PFSK-1 (cell line): ENCODE measurements around the gene DNAJC18.

Experiments used
- REST ChIP-seq, 2 experiments: IDR thresholded peaks; 2 replicates each; pipeline versions ENCODE4 v1.6.1 to v1.8.0; 2011 to 2012; ENCODE audit warnings: low read depth in 2 of 2, low read length in 2 of 2, control low read depth in 1 of 2, inconsistent platforms in 1 of 2, mild to moderate bottlenecking in 1 of 2, moderate library complexity in 1 of 2; ENCODE audit not compliant: insufficient read depth in 1 of 2
- SIN3A ChIP-seq: IDR thresholded peaks from 2 replicates; pipeline ENCODE4 v1.6.1; 2012; ENCODE audit warnings: mild to moderate bottlenecking, low read length, moderate library complexity, borderline replicate concordance; ENCODE audit not compliant: insufficient read depth

DNA sequence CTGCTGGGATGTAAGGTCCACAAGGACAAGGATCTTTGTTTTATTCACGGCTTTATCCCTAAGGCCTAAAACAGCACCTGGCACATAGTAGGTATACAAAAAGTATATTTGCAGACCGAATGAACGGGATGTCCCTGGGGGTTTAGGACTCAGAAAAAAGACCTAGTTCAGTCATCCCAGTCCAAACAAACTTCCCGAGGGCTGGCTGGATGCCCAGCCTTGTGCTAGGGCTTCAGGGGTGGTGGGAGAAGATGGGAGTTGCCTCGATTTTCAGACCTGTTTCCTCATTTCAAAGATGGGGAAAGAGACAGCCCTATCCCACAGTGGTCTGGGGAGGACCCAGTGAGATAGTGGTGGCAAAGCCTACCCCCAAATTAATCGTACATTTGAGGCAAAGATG is 41.4 kb downstream of the DNAJC18 start:
- TF ChIP-seq REST (IDR thresholded peaks at IDR 0.05; ENCODE audit: insufficient read depth in 1 of 2, low read depth in 2 of 2, low read length in 2 of 2) (no peak), SIN3A (no peak)
